OCI-LY7 (cell line): ENCODE data around the gene KRT86.

Source experiments
- EZH2phosphoT487 ChIP-seq: fragments of 200-600 bp; sonication (generic); IDR thresholded peaks from 2 replicates; pipeline ENCODE4 v1.6.1; 2018; ENCODE audit warnings: low read depth, borderline replicate concordance, mild to moderate bottlenecking, mixed run types, antibody characterized with exemption, low read length, moderate library complexity, mixed read lengths
- TF ChIP-seq, protein P1 (sequence below): fragments of 200-600 bp; sonication (generic); conservative IDR thresholded peaks from 2 replicates; pipeline ENCODE4 v1.5.1; 2014; ENCODE audit warnings: mild to moderate bottlenecking, antibody characterized with exemption, low read length, moderate library complexity, mixed read lengths

DNA sequence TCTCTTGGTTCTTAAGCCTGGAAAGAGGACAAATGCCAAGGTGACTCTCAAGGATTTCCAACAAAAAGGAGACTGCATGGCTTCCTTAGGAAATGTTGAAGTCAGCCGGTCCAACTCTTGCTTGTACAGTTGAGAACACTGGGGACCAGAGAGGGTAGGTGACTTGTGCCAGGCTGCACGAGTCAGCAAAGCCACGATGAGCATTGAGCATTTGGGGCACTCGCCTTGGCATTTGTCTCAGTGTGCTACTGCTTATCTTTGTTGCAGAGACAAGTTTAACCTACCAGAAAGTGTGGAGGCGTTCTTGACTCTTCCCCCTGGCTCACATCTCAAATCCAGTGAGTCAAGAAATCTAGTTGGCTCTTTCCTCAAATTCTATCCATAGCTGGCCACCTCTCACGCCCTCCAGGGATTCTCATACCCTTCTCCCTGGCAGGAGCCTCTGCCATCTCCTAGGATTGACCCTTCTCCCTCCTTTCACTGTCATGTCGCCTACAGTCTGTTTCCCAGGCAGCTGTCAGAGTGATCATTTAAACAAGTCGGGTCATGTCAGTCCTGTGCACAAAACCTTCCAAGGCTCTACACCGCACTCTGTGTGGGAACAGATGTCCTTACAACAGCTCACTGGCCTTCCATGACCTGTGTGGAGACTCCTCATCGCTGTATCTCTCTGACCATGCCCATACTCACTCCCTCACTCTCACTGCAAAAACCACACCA lies 64.0 kb downstream of the KRT86 start:
- TF ChIP-seq, protein P1, sequence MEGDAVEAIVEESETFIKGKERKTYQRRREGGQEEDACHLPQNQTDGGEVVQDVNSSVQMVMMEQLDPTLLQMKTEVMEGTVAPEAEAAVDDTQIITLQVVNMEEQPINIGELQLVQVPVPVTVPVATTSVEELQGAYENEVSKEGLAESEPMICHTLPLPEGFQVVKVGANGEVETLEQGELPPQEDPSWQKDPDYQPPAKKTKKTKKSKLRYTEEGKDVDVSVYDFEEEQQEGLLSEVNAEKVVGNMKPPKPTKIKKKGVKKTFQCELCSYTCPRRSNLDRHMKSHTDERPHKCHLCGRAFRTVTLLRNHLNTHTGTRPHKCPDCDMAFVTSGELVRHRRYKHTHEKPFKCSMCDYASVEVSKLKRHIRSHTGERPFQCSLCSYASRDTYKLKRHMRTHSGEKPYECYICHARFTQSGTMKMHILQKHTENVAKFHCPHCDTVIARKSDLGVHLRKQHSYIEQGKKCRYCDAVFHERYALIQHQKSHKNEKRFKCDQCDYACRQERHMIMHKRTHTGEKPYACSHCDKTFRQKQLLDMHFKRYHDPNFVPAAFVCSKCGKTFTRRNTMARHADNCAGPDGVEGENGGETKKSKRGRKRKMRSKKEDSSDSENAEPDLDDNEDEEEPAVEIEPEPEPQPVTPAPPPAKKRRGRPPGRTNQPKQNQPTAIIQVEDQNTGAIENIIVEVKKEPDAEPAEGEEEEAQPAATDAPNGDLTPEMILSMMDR = no peak
- TF ChIP-seq EZH2phosphoT487 = no peak
